A172 (cell line): ENCODE data around the gene BGN. TPM values are rescaled to one million over a fixed set of nuclear protein-coding genes. Genes with fewer than 3 reads are reported as not detected.

ENCODE experiments used
- DNase-seq: peaks from one replicate; pipeline ENCODE4 v3.0.0-alpha.2; 2015; ENCODE audit warnings: low spot score
- total RNA-seq: library from RNA; depleted of rRNA; stranded (reverse); fragments of >200 nt; shearing (Covaris generic); gene quantifications from 2 replicates; pipeline ENCODE4 v1.2.3, GENCODE V29; 2014

The BGN gene
- total RNA-seq, 1 experiment from 2014 or later = not detected

GRCh38 chrX:153482376-153483015 lies 12.3 kb upstream of the BGN start:
- no peak for DNase-seq

GRCh38 chrX:153485396-153486080 lies 9.2 kb upstream of the BGN start:
- no peak for DNase-seq

- no peak for DNase-seq
Measured at GRCh38 chrX:153486171-153486570, 8.6 kb upstream of the BGN start.

- no peak for DNase-seq
Measured at GRCh38 chrX:153487590-153488071, 7.1 kb upstream of the BGN start.

GRCh38 chrX:153488231-153488914 lies 6.4 kb upstream of the BGN start:
- no peak for DNase-seq

- DNase-seq = no peak
Measured at GRCh38 chrX:153490217-153490930, 4.4 kb upstream of the BGN start.

- no peak for DNase-seq
Measured at GRCh38 chrX:153491351-153491914, 3.3 kb upstream of the BGN start.

GRCh38 chrX:153491918-153492317 lies 2.9 kb upstream of the BGN start:
- DNase-seq = no peak

- DNase-seq = no peak
Measured at GRCh38 chrX:153492543-153492942, 2.2 kb upstream of the BGN start.

GRCh38 chrX:153493085-153493484 lies 1.7 kb upstream of the BGN start:
- DNase-seq = no peak

GRCh38 chrX:153494061-153494460 lies 719 bp upstream of the BGN start:
- no peak for DNase-seq

GRCh38 chrX:153495362-153495751 lies 577 bp downstream of the BGN start:
- no peak for DNase-seq

GRCh38 chrX:153495903-153496589 lies 1.3 kb downstream of the BGN start:
- DNase-seq = no peak

GRCh38 chrX:153496590-153496959 lies 1.8 kb downstream of the BGN start:
- DNase-seq = no peak

GRCh38 chrX:153498453-153498852 lies 3.7 kb downstream of the BGN start:
- no peak for DNase-seq

- no peak for DNase-seq
Measured at GRCh38 chrX:153499341-153499740, 4.6 kb downstream of the BGN start.

GRCh38 chrX:153499876-153500275 lies 5.1 kb downstream of the BGN start:
- DNase-seq = no peak

- no peak for DNase-seq
Measured at GRCh38 chrX:153500676-153501280, 6.0 kb downstream of the BGN start.

GRCh38 chrX:153501530-153501929 lies 6.8 kb downstream of the BGN start:
- DNase-seq = no peak

- no peak for DNase-seq
Measured at GRCh38 chrX:153502131-153502530, 7.4 kb downstream of the BGN start.

- no peak for DNase-seq
Measured at GRCh38 chrX:153502796-153503195, 8.0 kb downstream of the BGN start.
